ENCODE measurements around the gene OTOG. TPM values are rescaled to one million over a fixed set of nuclear protein-coding genes. Genes with fewer than 3 reads are reported as not detected.

Gene OTOG
- total RNA-seq, 4 donors from 2014 or later: not detected

- no peak for TF ChIP-seq CTCF (IDR thresholded peaks at IDR 0.05; ENCODE audit: low read depth)
These were observed 103.3 kb downstream of the OTOG start for GRCh38 chr11:17650127-17650911.

- TF ChIP-seq CTCF (IDR thresholded peaks at IDR 0.05; ENCODE audit: low read depth): no peak
These were observed 104.0 kb downstream of the OTOG start for GRCh38 chr11:17651061-17651460.

GRCh38 chr11:17651681-17652080 lies 104.6 kb downstream of the OTOG start:
- no peak for TF ChIP-seq CTCF (IDR thresholded peaks at IDR 0.05; ENCODE audit: low read depth)

GRCh38 chr11:17652556-17652955 lies 105.5 kb downstream of the OTOG start:
- no peak for TF ChIP-seq CTCF (IDR thresholded peaks at IDR 0.05; ENCODE audit: low read depth)

GRCh38 chr11:17653611-17654010 lies 106.6 kb downstream of the OTOG start:
- no peak for TF ChIP-seq CTCF (IDR thresholded peaks at IDR 0.05; ENCODE audit: low read depth)

- TF ChIP-seq CTCF (IDR thresholded peaks at IDR 0.05; ENCODE audit: low read depth): no peak
These were observed 108.6 kb downstream of the OTOG start for GRCh38 chr11:17655682-17656081.

GRCh38 chr11:17658211-17658610 lies 111.2 kb downstream of the OTOG start:
- TF ChIP-seq CTCF (IDR thresholded peaks at IDR 0.05; ENCODE audit: low read depth): no peak

Data from subcutaneous adipose tissue (tissue), 4 donors.